Astrocyte (in vitro differentiated cells and primary cell): ENCODE results near the gene ARHGAP26. TPM values are rescaled to one million over a fixed set of nuclear protein-coding genes. Genes with fewer than 3 reads are reported as not detected.

Experiments
- DNase-seq: peaks from one replicate; pipeline ENCODE4 v3.0.0-alpha.2; 2010; ENCODE audit warnings: low read depth
- FAIRE-seq: peaks from 2 replicates; lab custom pipeline; 2011; peaks lifted over from hg19 to GRCh38; lab: Jason Lieb, UNC
- H2AFZ ChIP-seq: 2 replicates; pipeline ENCODE4 v1.6.0; 2012; ENCODE audit warnings: low read depth, low read length, inconsistent platforms
- H3K27ac ChIP-seq: 2 replicates; pipeline ENCODE4 v1.5.1; 2011; ENCODE audit warnings: low read depth, low read length, inconsistent platforms
- H3K27me3 ChIP-seq: 2 replicates; pipeline ENCODE4 v1.6.0; 2011; ENCODE audit warnings: low read length, inconsistent platforms; ENCODE audit not compliant: insufficient read depth
- H3K36me3 ChIP-seq: 2 replicates; pipeline ENCODE4 v1.5.1; 2011; ENCODE audit warnings: low read length, inconsistent platforms; ENCODE audit not compliant: insufficient read depth
- H3K4me1 ChIP-seq: 2 replicates; pipeline ENCODE4 v1.5.1; 2011; ENCODE audit warnings: low read length, inconsistent platforms; ENCODE audit not compliant: insufficient read depth
- H3K4me2 ChIP-seq: 2 replicates; pipeline ENCODE4 v1.6.0; 2012; ENCODE audit warnings: low read length, inconsistent platforms
- H3K4me3 ChIP-seq: 2 replicates; pipeline ENCODE4 v1.5.1; 2011; ENCODE audit warnings: low read depth, mild to moderate bottlenecking, low read length, inconsistent platforms; ENCODE audit not compliant: insufficient read depth
- H3K79me2 ChIP-seq: 2 replicates; pipeline ENCODE4 v1.6.0; 2012; ENCODE audit warnings: mild to moderate bottlenecking, low read length, inconsistent platforms; ENCODE audit not compliant: insufficient read depth
- H3K9ac ChIP-seq: 2 replicates; pipeline ENCODE4 v1.6.0; 2012; ENCODE audit warnings: mild to moderate bottlenecking, low read length, inconsistent platforms
- H3K9me3 ChIP-seq: 2 replicates; pipeline ENCODE4 v1.5.1; 2012; ENCODE audit warnings: low read depth, mild to moderate bottlenecking, low read length, inconsistent platforms; ENCODE audit not compliant: insufficient read depth
- H4K20me1 ChIP-seq: 2 replicates; pipeline ENCODE4 v1.6.0; 2012; ENCODE audit warnings: low read length, inconsistent platforms; ENCODE audit not compliant: insufficient read depth
- H3K27ac Mint-ChIP-seq: one replicate; pipeline ENCODE4 v1.8.0; 2021; ENCODE audit warnings: mild to moderate bottlenecking, mixed read lengths; ENCODE audit not compliant: unreplicated experiment
- H3K27me3 Mint-ChIP-seq: one replicate; pipeline ENCODE4 v1.8.0; 2021; ENCODE audit warnings: low read depth, mixed read lengths; ENCODE audit not compliant: unreplicated experiment
- H3K36me3 Mint-ChIP-seq: one replicate; pipeline ENCODE4 v1.8.0; 2021; ENCODE audit warnings: low read depth, mixed read lengths; ENCODE audit not compliant: unreplicated experiment
- H3K4me1 Mint-ChIP-seq: one replicate; pipeline ENCODE4 v1.8.0; 2021; ENCODE audit warnings: low read depth, mixed read lengths; ENCODE audit not compliant: unreplicated experiment
- H3K4me3 Mint-ChIP-seq: one replicate; pipeline ENCODE4 v1.8.0; 2021; ENCODE audit warnings: mild to moderate bottlenecking, moderate library complexity, mixed read lengths; ENCODE audit not compliant: unreplicated experiment
- H3K9me3 Mint-ChIP-seq: one replicate; pipeline ENCODE4 v1.8.0; 2021; ENCODE audit warnings: mild to moderate bottlenecking, mixed read lengths; ENCODE audit not compliant: unreplicated experiment
- EZH2 ChIP-seq: IDR thresholded peaks from 2 replicates; pipeline ENCODE4 v1.6.1; 2012; ENCODE audit warnings: mild to moderate bottlenecking, low read length, inconsistent platforms; ENCODE audit not compliant: insufficient read depth
- total RNA-seq: library from RNA; stranded (reverse); gene quantifications from 2 replicates; pipeline ENCODE4 v1.2.1, GENCODE V29; 2021
- TF ChIP-seq, protein P1 (sequence below): IDR thresholded peaks from 2 replicates; pipeline ENCODE4 v1.5.1; 2011; ENCODE audit warnings: low read depth, mild to moderate bottlenecking, inconsistent platforms, low read length, moderate library complexity; ENCODE audit not compliant: insufficient read depth

ARHGAP26 gene
- total RNA-seq, 1 donor from 2014 or later, result 5.6 TPM

DNA sequence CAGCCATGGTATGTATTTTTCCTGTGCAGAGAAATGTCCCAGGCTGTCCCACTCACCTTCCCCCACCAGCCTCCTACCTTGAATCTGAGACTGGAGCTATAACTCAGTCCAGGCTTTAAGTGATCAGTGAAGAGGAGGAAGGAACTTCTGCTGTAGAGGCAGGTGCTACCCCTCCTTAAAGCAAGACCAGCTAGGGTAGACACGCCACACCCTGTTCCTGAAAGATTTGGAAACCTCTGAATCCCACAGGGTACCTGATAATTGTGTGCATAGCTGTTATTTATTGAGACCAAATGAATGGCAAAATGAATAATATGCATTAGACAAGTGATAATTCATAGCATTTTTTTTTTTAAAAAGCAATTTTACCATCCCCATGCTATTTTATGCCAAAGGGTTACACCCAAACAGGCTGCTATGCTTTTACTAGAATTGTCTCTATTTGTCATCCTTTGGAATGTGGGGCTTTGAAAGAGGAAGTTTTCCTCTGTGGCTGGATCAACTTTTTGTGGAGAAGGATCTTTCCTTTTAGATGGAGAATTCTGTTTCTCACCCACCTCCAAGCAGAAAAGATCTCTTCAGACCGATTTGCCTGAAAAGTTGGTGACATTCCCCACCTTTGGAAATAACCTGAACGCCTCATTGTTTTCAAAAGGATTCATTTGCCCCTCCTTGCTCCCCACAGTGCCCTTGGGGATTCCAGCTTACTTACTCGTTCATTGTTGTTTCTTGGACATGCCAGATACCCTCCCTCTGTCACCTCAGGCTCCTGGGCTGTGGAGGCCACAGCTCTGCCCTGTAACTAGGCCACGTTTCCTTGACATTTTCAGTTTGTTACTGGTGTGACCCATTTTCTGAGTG is 384.6 kb downstream of the ARHGAP26 start:
- peaks cover 2% of the 10 kb centered on the region for H3K36me3 Mint-ChIP-seq
- Histone ChIP-seq H3K4me1 (peaks cover 15% of the 10 kb centered on the region), H4K20me1 (no peaks in the 10 kb centered on the region)

DNA sequence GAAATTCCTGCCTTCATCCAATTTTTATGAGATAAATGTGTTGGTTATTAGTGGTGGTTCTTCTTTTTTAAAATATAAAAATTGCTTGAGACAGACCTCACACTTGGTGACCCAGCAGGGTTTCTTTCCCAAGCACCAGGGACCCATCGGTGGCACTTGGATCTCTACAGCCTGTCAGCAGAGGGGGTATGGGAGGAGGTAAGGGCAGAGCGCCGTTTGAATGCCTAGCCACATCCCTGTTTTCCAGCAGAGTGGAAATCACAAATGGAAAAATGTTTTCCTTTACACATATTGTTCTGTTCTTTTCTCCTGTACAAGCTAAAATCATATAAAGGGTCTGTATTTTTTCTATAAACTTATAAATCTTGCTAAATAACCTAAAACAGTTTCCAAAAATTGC is 385.3 kb downstream of the ARHGAP26 start:
- no peaks in the 10 kb centered on the region for H3K27me3 Mint-ChIP-seq
- Histone ChIP-seq H3K4me3 (no peak overlapping the region), H3K4me1 (peaks cover 15% of the 10 kb centered on the region), H4K20me1 (no peaks in the 10 kb centered on the region), H3K79me2 (no peaks in the 10 kb centered on the region), H3K9ac (no peak overlapping the region), H3K9me3 (no peaks in the 10 kb centered on the region), H3K27ac (peak overlapping the region; percentile 47), H3K36me3 (no peaks in the 10 kb centered on the region), H3K4me2 (peak overlapping the region; percentile 63), H3K27me3 (no peaks in the 10 kb centered on the region), H2AFZ (no peak overlapping the region)
- FAIRE-seq (no peak), DNase-seq (no peak)
- peak overlapping the region; percentile 88 for H3K27ac Mint-ChIP-seq
- peaks cover 2% of the 10 kb centered on the region for H3K36me3 Mint-ChIP-seq
- H3K4me1 Mint-ChIP-seq, result peaks cover 19% of the 10 kb centered on the region
- H3K4me3 Mint-ChIP-seq, result no peak overlapping the region
- H3K9me3 Mint-ChIP-seq, result peaks cover 2% of the 10 kb centered on the region
- TF ChIP-seq EZH2, result no peak
- TF ChIP-seq, protein P1, sequence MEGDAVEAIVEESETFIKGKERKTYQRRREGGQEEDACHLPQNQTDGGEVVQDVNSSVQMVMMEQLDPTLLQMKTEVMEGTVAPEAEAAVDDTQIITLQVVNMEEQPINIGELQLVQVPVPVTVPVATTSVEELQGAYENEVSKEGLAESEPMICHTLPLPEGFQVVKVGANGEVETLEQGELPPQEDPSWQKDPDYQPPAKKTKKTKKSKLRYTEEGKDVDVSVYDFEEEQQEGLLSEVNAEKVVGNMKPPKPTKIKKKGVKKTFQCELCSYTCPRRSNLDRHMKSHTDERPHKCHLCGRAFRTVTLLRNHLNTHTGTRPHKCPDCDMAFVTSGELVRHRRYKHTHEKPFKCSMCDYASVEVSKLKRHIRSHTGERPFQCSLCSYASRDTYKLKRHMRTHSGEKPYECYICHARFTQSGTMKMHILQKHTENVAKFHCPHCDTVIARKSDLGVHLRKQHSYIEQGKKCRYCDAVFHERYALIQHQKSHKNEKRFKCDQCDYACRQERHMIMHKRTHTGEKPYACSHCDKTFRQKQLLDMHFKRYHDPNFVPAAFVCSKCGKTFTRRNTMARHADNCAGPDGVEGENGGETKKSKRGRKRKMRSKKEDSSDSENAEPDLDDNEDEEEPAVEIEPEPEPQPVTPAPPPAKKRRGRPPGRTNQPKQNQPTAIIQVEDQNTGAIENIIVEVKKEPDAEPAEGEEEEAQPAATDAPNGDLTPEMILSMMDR, result no peak

More for the DNA sequence above, 384.6 kb downstream of the ARHGAP26 start:
- peaks cover 19% of the 10 kb centered on the region for H3K4me1 Mint-ChIP-seq
- DNase-seq, result peak; percentile 46
- Histone ChIP-seq H3K27me3 (no peaks in the 10 kb centered on the region), H3K36me3 (no peaks in the 10 kb centered on the region), H3K9ac (peak overlapping the region; percentile 33), H3K9me3 (no peaks in the 10 kb centered on the region), H3K4me2 (peak overlapping the region; percentile 63), H3K27ac (peak overlapping the region; percentile 47), H3K4me3 (no peak overlapping the region), H3K79me2 (no peaks in the 10 kb centered on the region), H2AFZ (peak overlapping the region; percentile 63)
- peaks cover 2% of the 10 kb centered on the region for H3K9me3 Mint-ChIP-seq
- peak overlapping the region; percentile 88 for H3K27ac Mint-ChIP-seq
- H3K4me3 Mint-ChIP-seq, result no peak overlapping the region
- FAIRE-seq, result peak; percentile 73
- TF ChIP-seq, protein P1, result no peak
- TF ChIP-seq EZH2, result no peak
- no peaks in the 10 kb centered on the region for H3K27me3 Mint-ChIP-seq

DNA sequence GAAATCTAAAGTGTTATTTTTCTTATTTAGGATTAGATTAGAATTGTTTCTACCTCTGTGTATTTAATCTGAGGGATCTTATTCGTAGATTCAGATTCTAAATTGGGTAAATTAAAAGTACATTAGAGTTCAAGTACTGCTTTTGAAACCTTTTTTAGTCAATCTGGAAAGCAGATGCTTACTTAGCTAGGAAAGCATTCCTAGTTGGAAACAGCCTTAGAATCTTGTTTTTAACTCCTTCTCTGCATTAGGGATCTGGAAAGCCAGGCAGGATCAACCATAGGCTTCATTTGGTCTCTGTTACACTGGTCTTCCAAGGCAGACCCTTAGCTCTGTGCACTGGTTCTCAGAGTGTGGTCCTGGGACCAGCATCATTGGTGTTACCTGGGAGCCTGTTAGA is 385.9 kb downstream of the ARHGAP26 start:
- Mint-ChIP-seq H3K36me3 (peaks cover 2% of the 10 kb centered on the region), H3K27me3 (no peaks in the 10 kb centered on the region), H3K27ac (no peak overlapping the region), H3K9me3 (peaks cover 2% of the 10 kb centered on the region), H3K4me3 (no peak overlapping the region), H3K4me1 (peaks cover 19% of the 10 kb centered on the region)
- H3K4me2 ChIP-seq, result no peak overlapping the region
- FAIRE-seq (no peak), DNase-seq (no peak)
- peaks cover 15% of the 10 kb centered on the region for H3K4me1 ChIP-seq
- no peak for TF ChIP-seq EZH2
- TF ChIP-seq, protein P1, result no peak
- H3K9me3 ChIP-seq, result no peaks in the 10 kb centered on the region
- no peak overlapping the region for H2AFZ ChIP-seq
- no peaks in the 10 kb centered on the region for H3K36me3 ChIP-seq
- H3K4me3 ChIP-seq, result no peak overlapping the region
- H4K20me1 ChIP-seq, result no peaks in the 10 kb centered on the region
- no peaks in the 10 kb centered on the region for H3K27me3 ChIP-seq
- no peak overlapping the region for H3K9ac ChIP-seq
- H3K27ac ChIP-seq, result no peak overlapping the region
- no peaks in the 10 kb centered on the region for H3K79me2 ChIP-seq
